LoVo (cell line): ENCODE measurements around the gene GINS3.

Source experiments
- DNase-seq: peaks from one replicate; pipeline ENCODE4 v3.0.0-alpha.2; 2016; ENCODE audit warnings: low spot score

GINS3 gene

DNA sequence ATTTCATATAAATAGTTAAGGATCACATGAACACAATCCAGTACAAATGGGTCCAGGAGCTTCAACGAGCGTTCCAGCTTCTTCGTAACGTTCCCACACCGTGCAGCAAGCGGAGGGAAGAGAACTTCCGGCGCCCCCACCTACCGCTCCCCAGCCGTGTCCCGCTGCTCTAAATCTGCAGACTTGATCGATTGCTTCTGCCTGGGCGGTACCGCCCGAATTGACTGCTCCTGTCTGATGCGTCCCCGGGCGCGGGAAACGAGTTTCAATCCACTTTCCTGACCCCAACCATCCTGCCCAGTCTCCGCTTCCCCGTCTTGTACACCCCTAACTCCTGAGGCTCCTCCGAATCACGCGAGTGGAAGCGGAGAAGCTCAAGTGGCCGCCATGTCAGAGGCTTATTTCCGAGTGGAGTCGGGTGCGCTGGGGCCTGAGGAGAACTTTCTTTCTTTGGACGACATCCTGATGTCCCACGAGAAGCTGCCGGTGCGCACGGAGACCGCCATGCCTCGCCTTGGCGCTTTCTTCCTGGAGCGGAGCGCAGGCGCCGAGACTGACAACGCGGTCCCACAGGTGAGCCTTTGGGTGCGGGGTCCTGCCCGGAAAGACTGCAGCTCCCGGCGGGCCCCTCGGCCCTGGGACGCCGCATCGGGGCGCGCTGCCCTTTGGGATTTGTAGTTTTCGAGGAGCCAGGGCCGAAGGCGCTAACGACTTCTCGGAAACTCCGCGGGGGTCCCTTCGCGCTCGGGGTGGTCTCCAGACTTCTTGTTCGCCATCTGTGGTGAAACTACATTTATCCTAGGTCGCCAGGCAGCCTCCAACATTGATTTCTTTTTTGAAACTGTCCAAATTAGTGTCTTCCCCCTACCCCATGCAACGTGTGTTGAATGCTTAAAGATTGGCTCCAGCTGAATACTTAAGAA, at the start of gene GINS3:
Gene GINS3, plus strand, starts transcription at position 257 of the 923 bp plus-strand sequence. Its CDS starts 131 bp downstream, at position 388.
- DNase-seq, result peak; percentile 84

DNA sequence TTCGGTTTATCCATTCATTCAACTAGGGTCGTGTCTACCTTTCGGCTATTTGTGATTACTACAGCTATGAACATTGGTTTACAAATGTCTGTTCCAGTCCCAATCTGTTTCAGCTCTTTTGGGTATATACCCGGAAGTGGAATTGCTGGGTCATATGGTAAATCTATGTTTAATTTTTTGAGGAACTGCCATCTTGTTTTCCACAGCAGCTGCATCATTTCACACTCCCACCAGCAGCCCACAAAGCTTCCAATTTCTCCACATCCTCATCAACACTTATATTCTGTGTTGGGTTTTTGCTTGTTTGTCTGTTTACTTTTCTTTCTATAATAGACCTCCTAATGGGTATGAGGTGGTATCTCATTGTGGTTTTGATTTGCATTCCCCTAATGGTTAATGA, 48.7 kb upstream of the GINS3 start:
- DNase-seq, result no peak

GRCh38 chr16:58345574-58346354, 46.5 kb upstream of the GINS3 start:
- DNase-seq, result peak; percentile 8

GRCh38 chr16:58346831-58347371, 45.4 kb upstream of the GINS3 start:
- DNase-seq, result no peak

DNA sequence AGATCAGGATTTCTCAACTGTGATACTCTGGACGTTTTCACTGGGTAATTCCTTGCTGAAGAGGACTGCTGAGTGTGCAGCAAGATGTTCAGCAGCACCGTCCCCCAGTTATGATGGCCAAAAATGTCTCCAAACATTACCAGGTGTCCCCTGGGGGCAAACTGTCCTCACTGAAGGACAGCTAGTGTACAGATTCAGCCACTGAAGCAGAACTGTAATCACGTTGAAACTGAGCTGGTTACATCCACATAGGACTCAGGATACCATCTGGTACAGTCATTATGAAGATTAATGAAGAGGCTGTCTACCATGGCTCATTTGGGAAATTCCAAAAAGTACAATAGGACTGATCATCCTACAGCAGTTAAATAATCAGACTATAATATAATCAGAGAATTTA, 43.3 kb upstream of the GINS3 start:
- no peak for DNase-seq

DNA sequence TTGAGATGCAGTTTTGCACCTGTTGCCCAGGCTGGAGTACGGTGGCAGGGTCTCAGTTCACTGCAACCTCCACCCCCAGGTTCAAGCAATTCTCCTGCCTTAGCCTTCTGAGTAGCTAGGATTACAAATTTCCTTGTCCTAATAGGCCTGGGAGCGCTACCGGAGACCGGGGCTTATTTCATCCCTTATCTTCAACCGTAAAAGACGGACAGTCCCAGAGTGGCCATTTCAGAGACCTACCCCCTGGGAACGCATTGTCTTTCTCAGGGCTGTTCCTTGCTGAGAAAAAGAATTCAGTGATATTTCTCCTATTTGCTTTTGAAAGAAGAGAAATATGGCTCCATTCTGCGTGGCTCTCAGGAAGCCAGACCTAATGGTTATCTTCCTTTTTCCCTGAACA, 39.6 kb upstream of the GINS3 start:
- DNase-seq, result no peak

DNA sequence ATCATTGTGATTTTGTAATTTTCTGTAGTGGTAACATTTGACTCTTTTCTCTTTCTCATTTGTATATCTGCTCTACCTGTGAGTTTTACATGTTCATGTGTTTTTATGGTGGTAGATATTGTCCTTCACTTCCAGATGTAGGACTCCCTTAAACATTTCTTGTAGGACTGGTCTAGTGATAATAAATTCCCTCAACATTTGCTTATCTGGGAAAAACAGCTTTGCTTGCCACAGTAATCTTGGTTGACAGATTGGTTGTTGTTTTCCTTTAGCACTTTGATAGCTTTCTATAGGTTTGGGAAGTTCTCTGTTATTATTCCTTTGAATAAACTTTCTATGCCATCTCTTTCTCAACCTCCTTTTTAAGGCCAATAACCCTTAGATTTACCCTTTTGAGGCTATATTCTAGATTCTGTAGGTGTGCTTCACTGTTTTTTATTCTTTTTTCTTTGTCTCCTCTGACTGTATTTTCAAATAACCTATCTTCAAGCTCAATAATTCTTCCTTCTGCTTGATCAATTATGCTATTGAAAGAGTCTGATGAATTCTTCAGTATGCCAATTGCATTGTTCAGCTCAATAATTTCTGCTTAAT, 32.1 kb upstream of the GINS3 start:
- DNase-seq, result no peak

- no peak for DNase-seq
Observed at GRCh38 chr16:58361726-58362125, 30.5 kb upstream of the GINS3 start.

- DNase-seq, result no peak
Observed at GRCh38 chr16:58363746-58364393, 28.4 kb upstream of the GINS3 start.

DNA sequence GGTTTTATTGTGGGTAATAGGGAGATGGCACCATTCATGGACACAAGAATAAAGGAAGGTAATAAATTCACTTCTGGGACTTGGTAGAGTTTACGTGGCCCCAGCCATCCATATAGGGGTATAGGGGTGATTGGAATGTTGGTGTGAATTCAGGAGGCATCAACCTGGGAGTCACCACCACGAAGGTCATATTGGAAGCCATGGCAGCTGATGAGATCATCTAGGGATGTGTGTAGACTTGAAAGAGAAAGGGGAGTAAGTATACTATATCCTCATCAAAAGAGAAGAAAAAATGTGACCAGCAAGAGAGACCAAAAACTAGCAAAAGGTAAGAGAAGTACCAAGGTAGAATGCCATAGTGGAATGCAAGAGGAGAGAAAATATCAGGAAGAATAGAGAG, 26.6 kb upstream of the GINS3 start:
- DNase-seq, result no peak

DNA sequence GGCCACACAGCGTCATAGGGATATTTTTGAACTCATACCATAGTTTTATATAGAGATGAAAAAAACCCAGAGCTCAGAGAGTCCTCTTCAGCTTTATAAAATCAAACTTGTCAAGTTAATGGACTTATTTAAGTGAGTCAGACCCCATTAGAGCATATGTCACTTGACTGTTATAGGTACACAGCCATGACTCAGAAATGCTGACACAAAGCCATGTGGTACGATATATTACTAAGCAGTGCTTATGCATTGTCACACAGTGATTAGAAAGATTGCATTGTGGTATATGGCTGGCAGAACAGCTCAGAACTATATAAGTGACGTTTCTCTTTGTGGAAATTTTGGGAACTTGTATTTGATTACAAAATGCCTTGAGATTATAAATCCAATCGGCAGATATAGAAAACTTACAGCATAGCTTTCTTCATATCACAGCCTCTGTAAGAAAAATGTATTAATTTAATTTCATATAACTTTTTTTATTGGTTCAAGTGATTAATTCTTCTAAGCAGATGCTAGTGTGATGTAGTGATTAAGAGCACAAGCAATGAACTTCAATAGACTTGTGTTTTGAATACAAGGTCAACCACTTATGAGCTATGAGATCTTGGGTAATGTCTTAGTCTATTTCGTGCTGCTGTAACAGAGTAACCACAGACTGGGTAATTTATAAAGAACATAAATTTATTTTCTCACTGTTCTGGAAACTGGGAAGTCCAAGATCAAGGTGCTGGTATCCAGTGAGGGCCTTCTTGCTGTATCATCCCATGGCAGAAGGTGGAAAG, 25.8 kb upstream of the GINS3 start:
- DNase-seq, result peak; percentile 18

DNA sequence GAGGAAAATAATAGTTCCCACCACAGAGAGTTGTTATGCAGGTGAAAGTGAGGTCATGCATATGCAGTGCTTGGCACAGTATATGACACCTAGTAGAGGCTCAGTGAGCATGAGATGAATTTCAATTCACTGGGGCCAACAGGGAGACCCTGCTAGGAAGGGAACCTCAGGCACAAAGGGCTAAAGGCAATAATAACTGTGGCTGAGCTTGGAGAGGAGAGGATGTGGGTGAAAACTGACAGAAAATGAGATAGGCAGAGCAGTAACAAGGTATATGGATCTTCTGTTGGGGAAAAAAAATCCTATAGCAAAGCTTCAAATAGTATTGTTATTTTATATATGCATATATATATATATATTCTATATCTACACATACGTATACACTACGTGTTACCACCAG, 25.0 kb upstream of the GINS3 start:
- DNase-seq, result no peak

- no peak for DNase-seq
Observed at GRCh38 chr16:58371841-58372240, 20.4 kb upstream of the GINS3 start.

DNA sequence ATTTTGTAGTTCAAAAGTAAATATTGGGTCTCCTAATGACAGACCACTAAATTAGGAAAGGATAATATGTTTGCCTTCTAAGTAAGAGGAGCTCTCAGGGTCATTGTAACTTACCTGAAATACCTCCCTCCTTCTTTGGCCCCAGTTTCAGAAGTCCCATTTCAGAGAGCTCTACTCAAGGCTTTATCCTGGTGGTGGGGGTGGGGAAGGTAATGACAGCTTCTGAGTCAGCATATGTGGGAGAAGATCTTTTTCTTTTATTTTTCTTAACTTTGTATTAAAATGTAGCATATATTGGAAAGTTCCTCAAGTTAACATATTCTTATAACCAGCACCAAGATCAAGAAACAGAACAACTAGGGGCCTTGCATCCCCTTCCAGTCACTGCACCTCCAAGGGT, 16.9 kb upstream of the GINS3 start:
- no peak for DNase-seq

- no peak for DNase-seq
Observed at GRCh38 chr16:58377932-58378331, 14.3 kb upstream of the GINS3 start.

- DNase-seq, result no peak
Observed at GRCh38 chr16:58378401-58378800, 13.9 kb upstream of the GINS3 start.

- DNase-seq, result no peak
Observed at GRCh38 chr16:58379736-58380135, 12.5 kb upstream of the GINS3 start.

DNA sequence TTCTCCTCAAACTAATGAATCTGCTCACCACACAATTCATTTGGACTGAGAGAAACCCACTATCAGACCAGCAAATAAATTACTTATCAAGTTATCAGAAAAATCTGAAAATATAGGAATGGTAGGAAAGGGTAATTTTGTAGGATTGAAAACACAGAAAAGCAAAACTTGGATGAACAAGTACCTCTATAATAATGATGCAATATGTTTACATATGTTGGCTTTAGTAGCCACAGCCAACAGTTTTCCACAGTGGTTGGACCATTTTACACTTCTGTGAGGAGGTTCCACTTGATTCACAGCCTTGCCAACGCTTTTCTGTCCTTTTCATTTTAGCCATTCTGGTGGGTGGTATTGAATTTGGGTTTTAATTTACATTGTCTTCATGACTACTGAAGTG, 10.6 kb upstream of the GINS3 start:
- no peak for DNase-seq

GRCh38 chr16:58384437-58385055, 7.7 kb upstream of the GINS3 start:
- DNase-seq, result no peak

GRCh38 chr16:58385218-58385773, 7.0 kb upstream of the GINS3 start:
- no peak for DNase-seq
